ENCODE data around the gene LINGO1. TPM values are rescaled to one million over a fixed set of nuclear protein-coding genes. Genes with fewer than 3 reads are reported as not detected.

LINGO1 gene
- polyA plus RNA-seq, 1 of the 3 experiments (the other 2 are of a cell fraction) = 0.56 TPM

DNA sequence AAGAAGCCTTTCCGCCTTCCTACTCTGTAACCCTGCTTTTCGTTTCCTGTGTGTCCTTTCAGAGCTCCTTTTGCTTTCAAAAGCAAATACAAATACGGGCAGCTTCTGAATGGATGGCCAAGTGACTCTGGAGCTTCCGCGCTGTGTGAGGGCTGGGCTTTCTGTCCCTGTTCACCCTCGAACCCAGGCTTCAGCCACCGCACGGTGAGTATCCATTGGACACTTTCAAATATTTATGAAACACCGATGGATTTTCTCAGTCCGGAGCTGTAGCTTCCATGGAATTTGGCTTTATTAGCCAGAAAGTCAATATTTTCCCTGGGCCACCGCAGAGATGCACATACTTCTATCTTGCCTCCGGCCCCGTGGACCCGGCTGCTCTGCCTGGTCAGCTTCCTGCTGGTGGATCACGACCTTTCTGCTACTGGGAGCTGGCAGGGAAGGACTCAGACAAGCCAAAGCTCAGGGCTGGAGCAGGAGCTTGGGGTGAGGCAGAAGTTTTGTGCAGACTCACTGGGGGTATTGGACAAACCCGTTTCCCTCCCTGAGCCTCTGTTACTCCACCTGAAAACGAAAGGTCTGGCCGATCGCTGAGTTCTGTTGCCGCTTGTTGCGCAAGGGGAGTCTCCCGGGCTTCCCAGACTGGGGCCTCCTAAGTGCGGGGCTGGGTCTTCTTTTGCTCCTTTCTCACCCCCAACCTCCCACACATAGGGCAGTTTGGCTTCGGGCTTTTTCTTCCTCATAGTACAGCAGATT is 63.6 kb downstream of the LINGO1 start:
- POLR2A ChIA-PET = no interaction called here
- Histone ChIP-seq H3K9ac (no peak overlapping the region), H3K27ac (ENCODE audit: low read depth in 2 of 2, low read length in 1 of 2) (peak overlapping the region in 1 of 2 experiments; percentile 47; a peak in 2 of 4 replicates), H3K4me2 (no peak overlapping the region), H4K20me1 (ENCODE audit: insufficient read depth) (no peaks in the 10 kb centered on the region), H3K36me3 (replicated peaks in 1 of 2; ENCODE audit: control insufficient read depth in 1 of 2, insufficient read depth in 2 of 2, low read length in 1 of 2) (no peaks in the 10 kb centered on the region), H3F3A (replicated peaks; ENCODE audit: insufficient read depth) (no peaks in the 10 kb centered on the region), H3K79me2 (ENCODE audit: insufficient read depth) (no peaks in the 10 kb centered on the region), H3K9me3 (no peaks in the 10 kb centered on the region), H3K27me3 (ENCODE audit: insufficient read depth) (no peaks in the 10 kb centered on the region), H3K4me3 (ENCODE audit: low read depth in 2 of 2, low read length in 1 of 2) (no peak overlapping the region), H2AFZ (ENCODE audit: low read depth) (no peak overlapping the region), H3K9me2 (no peaks in the 10 kb centered on the region), H3K4me1 (ENCODE audit: control insufficient read depth in 1 of 2, insufficient read depth in 2 of 2, low read depth in 1 of 2, low read length in 1 of 2) (peaks cover 0 to 22% of the 10 kb centered on the region in 2 experiments; a peak in 1 of 4 replicates)
- DNase-seq = no peak
- CTCF ChIA-PET = interaction anchor here (1.2 to 4.2 kb wide), 6 partner anchors 12 to 64 kb away, joined by 3 to 21 read pairs (median 5); partner anchors contain the start of gene LINGO1
- 78% methylated on average over 22 of the region's 24 CpGs for WGBS (ENCODE audit: low lambda C conversion rate)
- TF ChIP-seq SIN3A (IDR thresholded peaks at IDR 0.05; ENCODE audit: borderline replicate concordance, low read depth, low read length) = no peak
- TF ChIP-seq GATA2 (CRISPR knock-in tag; IDR thresholded peaks at IDR 0.05) = no peak
- no peak for TF ChIP-seq MXI1 (IDR thresholded peaks at IDR 0.05; ENCODE audit: low read depth, low read length)
- TF ChIP-seq SMC3 (IDR thresholded peaks at IDR 0.05; ENCODE audit: low read depth, low read length) = no peak
- no peak for TF ChIP-seq YY1 (IDR thresholded peaks at IDR 0.05; ENCODE audit: low read depth)
- TF ChIP-seq EP300 (IDR thresholded peaks at IDR 0.05; ENCODE audit: borderline replicate concordance in 1 of 2, low read depth in 1 of 2, low read length in 1 of 2) = no peak
- TF ChIP-seq RXRA (IDR thresholded peaks at IDR 0.05; ENCODE audit: borderline replicate concordance, low read depth) = no peak
- TF ChIP-seq, protein P1, sequence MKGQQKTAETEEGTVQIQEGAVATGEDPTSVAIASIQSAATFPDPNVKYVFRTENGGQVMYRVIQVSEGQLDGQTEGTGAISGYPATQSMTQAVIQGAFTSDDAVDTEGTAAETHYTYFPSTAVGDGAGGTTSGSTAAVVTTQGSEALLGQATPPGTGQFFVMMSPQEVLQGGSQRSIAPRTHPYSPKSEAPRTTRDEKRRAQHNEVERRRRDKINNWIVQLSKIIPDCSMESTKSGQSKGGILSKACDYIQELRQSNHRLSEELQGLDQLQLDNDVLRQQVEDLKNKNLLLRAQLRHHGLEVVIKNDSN (IDR thresholded peaks at IDR 0.05; ENCODE audit: borderline replicate concordance, low read depth) = no peak
- no peak for TF ChIP-seq RAD21 (IDR thresholded peaks at IDR 0.05; ENCODE audit: low read length)

DNA sequence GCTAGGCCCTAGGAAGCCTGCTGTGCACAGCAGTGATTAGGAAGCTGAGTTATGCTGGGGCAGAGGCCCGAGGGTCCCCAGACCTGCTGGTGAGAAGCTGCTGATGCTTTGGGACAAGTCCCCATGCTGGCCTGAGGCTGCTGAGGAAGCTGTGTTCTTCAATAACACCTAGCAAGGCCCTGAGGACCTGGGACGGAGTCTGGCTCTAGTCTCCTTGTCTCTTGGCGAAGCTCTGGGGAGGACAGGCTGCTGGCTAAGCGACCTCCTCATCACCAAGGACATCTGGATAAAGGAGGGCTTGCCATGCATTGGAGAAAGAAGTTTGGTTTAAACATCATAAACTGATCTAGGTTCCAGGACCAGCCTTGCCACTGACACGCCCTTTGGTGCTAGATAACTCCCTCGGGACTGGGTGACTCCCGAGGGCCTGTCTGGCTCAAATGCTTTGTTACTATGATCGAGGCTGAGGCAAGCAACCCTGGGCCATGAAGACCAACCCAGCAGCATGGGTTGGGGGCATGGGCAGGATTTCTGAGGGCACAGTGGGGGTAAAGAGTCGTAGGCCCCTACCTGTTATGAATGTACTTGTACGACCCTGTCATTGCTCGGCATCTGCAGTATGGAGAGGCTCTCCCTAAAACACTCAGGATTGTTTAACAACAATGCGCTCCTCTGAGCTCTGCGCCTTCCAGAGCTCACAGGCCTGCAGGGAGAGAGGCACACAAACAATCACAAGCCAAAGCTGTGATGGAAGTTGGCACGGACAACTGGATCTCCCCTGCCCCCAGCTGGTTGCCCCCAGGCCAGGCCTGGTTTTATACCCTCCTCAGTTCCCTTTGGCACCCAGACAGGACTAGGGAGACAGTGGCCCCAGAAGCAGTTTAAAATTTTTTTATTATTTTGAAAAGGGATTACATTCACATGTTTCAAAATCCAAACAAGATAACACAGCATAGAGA is 64.4 kb downstream of the LINGO1 start:
- 86% methylated on average over 10 of the region's 14 CpGs for WGBS (ENCODE audit: low lambda C conversion rate)
- TF ChIP-seq, protein P2, sequence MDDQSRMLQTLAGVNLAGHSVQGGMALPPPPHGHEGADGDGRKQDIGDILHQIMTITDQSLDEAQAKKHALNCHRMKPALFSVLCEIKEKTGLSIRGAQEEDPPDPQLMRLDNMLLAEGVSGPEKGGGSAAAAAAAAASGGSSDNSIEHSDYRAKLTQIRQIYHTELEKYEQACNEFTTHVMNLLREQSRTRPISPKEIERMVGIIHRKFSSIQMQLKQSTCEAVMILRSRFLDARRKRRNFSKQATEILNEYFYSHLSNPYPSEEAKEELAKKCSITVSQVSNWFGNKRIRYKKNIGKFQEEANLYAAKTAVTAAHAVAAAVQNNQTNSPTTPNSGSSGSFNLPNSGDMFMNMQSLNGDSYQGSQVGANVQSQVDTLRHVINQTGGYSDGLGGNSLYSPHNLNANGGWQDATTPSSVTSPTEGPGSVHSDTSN (IDR thresholded peaks at IDR 0.05) = no peak
- TF ChIP-seq TAF1 (IDR thresholded peaks at IDR 0.05; ENCODE audit: borderline replicate concordance, low read depth, low read length) (no peak), MEF2A (IDR thresholded peaks at IDR 0.05; ENCODE audit: borderline replicate concordance, low read depth) (no peak), SMC3 (IDR thresholded peaks at IDR 0.05; ENCODE audit: low read depth, low read length) (no peak), TCF12 (IDR thresholded peaks at IDR 0.05) (no peak), FOXJ3 (CRISPR knock-in tag; IDR thresholded peaks at IDR 0.05) (no peak)
- TF ChIP-seq, protein P3, sequence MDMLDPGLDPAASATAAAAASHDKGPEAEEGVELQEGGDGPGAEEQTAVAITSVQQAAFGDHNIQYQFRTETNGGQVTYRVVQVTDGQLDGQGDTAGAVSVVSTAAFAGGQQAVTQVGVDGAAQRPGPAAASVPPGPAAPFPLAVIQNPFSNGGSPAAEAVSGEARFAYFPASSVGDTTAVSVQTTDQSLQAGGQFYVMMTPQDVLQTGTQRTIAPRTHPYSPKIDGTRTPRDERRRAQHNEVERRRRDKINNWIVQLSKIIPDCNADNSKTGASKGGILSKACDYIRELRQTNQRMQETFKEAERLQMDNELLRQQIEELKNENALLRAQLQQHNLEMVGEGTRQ (IDR thresholded peaks at IDR 0.05; ENCODE audit: borderline replicate concordance, low read depth, low read length) = no peak
- TF ChIP-seq, protein P4, sequence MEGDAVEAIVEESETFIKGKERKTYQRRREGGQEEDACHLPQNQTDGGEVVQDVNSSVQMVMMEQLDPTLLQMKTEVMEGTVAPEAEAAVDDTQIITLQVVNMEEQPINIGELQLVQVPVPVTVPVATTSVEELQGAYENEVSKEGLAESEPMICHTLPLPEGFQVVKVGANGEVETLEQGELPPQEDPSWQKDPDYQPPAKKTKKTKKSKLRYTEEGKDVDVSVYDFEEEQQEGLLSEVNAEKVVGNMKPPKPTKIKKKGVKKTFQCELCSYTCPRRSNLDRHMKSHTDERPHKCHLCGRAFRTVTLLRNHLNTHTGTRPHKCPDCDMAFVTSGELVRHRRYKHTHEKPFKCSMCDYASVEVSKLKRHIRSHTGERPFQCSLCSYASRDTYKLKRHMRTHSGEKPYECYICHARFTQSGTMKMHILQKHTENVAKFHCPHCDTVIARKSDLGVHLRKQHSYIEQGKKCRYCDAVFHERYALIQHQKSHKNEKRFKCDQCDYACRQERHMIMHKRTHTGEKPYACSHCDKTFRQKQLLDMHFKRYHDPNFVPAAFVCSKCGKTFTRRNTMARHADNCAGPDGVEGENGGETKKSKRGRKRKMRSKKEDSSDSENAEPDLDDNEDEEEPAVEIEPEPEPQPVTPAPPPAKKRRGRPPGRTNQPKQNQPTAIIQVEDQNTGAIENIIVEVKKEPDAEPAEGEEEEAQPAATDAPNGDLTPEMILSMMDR (IDR thresholded peaks at IDR 0.05) = no peak

More for the DNA sequence above, 64.4 kb downstream of the LINGO1 start:
- Histone ChIP-seq H3K9ac (no peak overlapping the region), H3K9me3 (no peaks in the 10 kb centered on the region), H3K9me2 (no peaks in the 10 kb centered on the region), H3K27ac (ENCODE audit: low read depth in 2 of 2, low read length in 1 of 2) (peak overlapping the region in 1 of 2 experiments; percentile 47; a peak in 2 of 4 replicates), H4K20me1 (ENCODE audit: insufficient read depth) (no peaks in the 10 kb centered on the region), H3K4me1 (ENCODE audit: control insufficient read depth in 1 of 2, insufficient read depth in 2 of 2, low read depth in 1 of 2, low read length in 1 of 2) (peaks cover 0 to 22% of the 10 kb centered on the region in 2 experiments; a peak in 1 of 4 replicates), H3K4me3 (ENCODE audit: low read depth in 2 of 2, low read length in 1 of 2) (no peak overlapping the region), H2AFZ (ENCODE audit: low read depth) (no peak overlapping the region), H3K79me2 (ENCODE audit: insufficient read depth) (no peaks in the 10 kb centered on the region), H3K27me3 (ENCODE audit: insufficient read depth) (no peaks in the 10 kb centered on the region), H3K36me3 (replicated peaks in 1 of 2; ENCODE audit: control insufficient read depth in 1 of 2, insufficient read depth in 2 of 2, low read length in 1 of 2) (no peaks in the 10 kb centered on the region), H3K4me2 (no peak overlapping the region), H3F3A (replicated peaks; ENCODE audit: insufficient read depth) (no peaks in the 10 kb centered on the region)
- POLR2A ChIA-PET = no interaction called here
- CTCF ChIA-PET = interaction anchor here (0.7 to 4.2 kb wide), 9 partner anchors 9 to 381 kb away, joined by 3 to 21 read pairs (median 5); partner anchors contain the start of gene LINGO1
- peak; percentile 68 for DNase-seq

Data from SK-N-SH (cell line).